Suprapubic skin (tissue), 3 donors: Measurements from ENCODE around the gene EEPD1.

Source experiments
- CTCF ChIP-seq, 2 donors: fragments of 200-600 bp in 1 of 2; fragments of 450-650 bp in 1 of 2; sonication (generic) in 1 of 2; IDR thresholded peaks; one replicate each; pipeline ENCODE4 v1.5.1; 2016 to 2019; ENCODE audit warnings: antibody characterized with exemption in 2 of 2, mild to moderate bottlenecking in 1 of 2, moderate library complexity in 1 of 2
- POLR2AphosphoS5 ChIP-seq, 3 donors: sonication (generic); formaldehyde crosslinking; IDR thresholded peaks; one replicate each; pipeline ENCODE4 v1.6.1; 2017; ENCODE audit warnings: antibody characterized with exemption in 3 of 3

- no peak for TF ChIP-seq POLR2AphosphoS5 (IDR thresholded peaks at IDR 0.05)
- no peak for TF ChIP-seq CTCF (IDR thresholded peaks at IDR 0.05)
Observed at GRCh38 chr7:36109013-36109627, 43.9 kb upstream of the EEPD1 start.
